GM10266 (cell line): Measurements from ENCODE around the gene HCN4.

Source experiments
- DNase-seq: peaks from one replicate; pipeline ENCODE4 v3.0.0; 2012; ENCODE audit errors: extremely low spot score
- CTCF ChIP-seq: IDR thresholded peaks from 2 replicates; pipeline ENCODE4 v1.5.1; 2012; ENCODE audit warnings: mild to moderate bottlenecking, low read depth; ENCODE audit not compliant: control insufficient read depth, insufficient read depth; ENCODE audit errors: missing control alignments

Gene HCN4

DNA sequence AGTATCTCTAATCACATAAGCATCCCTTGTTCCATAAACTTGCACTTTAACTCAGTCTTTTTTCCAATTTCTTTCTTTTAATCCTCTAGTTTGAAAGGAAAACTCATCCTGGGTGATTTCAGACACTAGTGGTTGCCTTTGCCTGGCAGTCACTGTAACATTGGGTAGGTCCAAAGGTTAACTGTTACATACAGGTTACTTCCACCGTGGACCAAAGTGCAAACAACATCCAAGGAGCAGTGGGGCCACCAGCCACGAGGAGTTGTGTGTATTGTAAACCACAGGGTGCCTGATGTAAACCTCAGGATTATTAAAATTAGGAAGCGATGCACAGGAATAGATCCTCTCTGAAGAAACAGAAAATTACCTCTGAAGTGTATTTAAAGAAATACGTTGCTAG is 75.0 kb downstream of the HCN4 start:
- no peak for TF ChIP-seq CTCF
- DNase-seq: no peak

DNA sequence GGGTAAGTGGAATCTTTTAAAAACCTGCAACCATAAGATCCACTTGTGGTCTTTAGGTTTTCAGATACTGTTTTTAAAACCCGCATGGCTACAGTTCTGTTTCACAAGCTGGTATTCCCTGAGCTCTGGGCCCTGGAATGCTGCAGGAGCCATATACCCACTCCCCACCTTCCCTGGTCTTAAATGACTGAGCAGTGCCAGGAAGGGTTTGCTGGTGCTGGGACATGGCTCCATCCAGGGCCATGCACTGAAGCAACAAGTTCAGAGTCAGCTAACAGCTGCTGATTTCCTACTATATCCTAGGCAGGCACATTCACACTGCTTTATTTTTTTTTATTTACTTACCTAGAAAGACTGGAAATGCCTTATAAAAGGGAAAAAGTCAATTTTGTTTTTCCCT is 77.3 kb downstream of the HCN4 start:
- no peak for TF ChIP-seq CTCF
- DNase-seq: no peak

GRCh38 chr15:73287019-73287418 is 81.7 kb downstream of the HCN4 start:
- no peak for DNase-seq
- no peak for TF ChIP-seq CTCF

GRCh38 chr15:73286311-73286710 is 82.4 kb downstream of the HCN4 start:
- no peak for TF ChIP-seq CTCF

GRCh38 chr15:73284090-73284716 is 84.6 kb downstream of the HCN4 start:
- DNase-seq: no peak
- peak; percentile 25 for TF ChIP-seq CTCF

More at GRCh38 chr15:73286311-73286710, 82.4 kb downstream of the HCN4 start:
- no peak for DNase-seq

DNA sequence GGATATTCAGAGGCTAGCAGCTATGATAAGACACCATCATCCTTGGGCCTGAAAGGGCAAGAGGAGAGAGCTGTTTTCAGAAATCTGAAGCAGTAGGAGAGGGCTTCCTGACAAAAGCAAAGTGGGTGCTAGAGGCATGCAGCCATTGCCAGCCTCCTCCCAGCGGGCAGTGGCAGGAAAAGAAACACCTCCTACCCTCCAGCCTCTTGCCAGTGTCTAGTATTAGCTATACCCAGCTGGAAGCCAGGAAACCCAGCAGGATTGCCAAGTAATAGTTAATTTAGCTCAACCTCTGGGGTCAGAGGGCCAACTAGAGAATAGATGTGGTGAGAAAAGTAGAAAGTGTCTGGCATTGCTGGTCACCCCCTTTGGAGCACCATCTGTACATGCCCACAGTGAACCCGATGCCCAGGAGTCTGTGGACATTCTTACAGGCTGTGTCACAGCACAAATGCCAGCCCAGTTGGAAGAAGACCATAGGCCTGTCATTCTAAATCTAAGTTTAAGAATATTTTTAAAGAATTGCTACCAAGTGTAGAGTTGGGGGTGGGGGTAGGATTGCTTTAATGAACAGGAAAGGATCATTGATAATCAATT is 85.3 kb downstream of the HCN4 start:
- no peak for DNase-seq
- no peak for TF ChIP-seq CTCF

DNA sequence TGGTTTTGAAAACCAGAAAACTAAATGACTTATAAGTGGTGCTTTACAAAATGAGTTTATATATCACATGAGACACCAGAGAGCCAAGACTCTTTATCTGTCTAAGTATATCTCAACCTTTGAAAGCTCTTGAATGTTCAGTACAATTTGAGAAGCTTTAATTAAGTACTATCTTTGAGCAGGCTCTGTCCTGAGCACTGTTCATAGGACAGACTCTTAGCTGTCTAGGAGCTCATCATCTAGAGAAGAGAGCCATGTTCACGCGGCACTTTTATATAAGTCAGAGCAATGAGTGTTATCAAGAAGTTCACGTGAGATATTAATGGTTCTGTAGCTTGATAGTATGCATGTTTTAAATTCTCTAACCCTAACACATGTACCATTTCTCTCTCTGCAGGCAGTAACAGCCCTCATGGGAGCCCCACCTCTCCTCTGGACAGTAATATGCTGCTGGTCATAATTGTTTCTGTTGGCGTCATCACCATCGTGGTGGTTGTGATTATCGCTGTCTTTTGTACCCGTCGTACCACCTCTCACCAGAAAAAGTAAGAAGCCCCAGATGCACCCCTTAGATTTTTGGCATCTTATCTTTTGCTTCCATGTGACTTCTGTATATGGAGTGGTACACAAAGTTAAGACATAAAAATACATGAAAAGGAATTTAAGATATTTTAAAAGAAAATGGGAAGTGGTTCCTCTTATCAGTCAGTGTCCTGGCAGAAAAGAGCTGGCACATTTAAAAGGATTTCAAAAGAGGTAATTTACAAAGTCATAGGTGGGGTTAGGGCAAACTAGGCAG is 86.0 kb downstream of the HCN4 start:
- no peak for DNase-seq
- no peak for TF ChIP-seq CTCF
